ENCODE measurements around the gene SDC1.
"Not testable (repeated sequence)": the region's sequence is repeated elsewhere in the genome, so short reads cannot be mapped to it uniquely, and the experiment has no call there.

SDC1 gene

GRCh38 chr2:20224716-20225293 lies at the start of gene SDC1:
Gene SDC1 (minus strand): TSS chr2:20225130. CDS start chr2:20224867, 263 bp downstream.
- no peak for DNase-seq (ENCODE audit: low read depth in 2 of 3, low spot score in 1 of 3)

GRCh38 chr2:20273042-20273441 lies 48.1 kb upstream of the SDC1 start:
- DNase-seq (ENCODE audit: low read depth in 2 of 3, low spot score in 1 of 3), result no peak

GRCh38 chr2:20268317-20268716 lies 43.4 kb upstream of the SDC1 start:
- not testable (repeated sequence) for DNase-seq (ENCODE audit: low read depth in 2 of 3, low spot score in 1 of 3)

- DNase-seq (ENCODE audit: low read depth in 2 of 3, low spot score in 1 of 3), result no peak
These were observed 42.6 kb upstream of the SDC1 start for GRCh38 chr2:20267529-20267928.

GRCh38 chr2:20264629-20265028 lies 39.7 kb upstream of the SDC1 start:
- no peak for DNase-seq (ENCODE audit: low read depth in 2 of 3, low spot score in 1 of 3)

- DNase-seq (ENCODE audit: low read depth in 2 of 3, low spot score in 1 of 3), result no peak
These were observed 32.5 kb upstream of the SDC1 start for GRCh38 chr2:20257411-20257810.

- DNase-seq (ENCODE audit: low read depth in 2 of 3, low spot score in 1 of 3), result no peak
These were observed 29.8 kb upstream of the SDC1 start for GRCh38 chr2:20254731-20255130.

GRCh38 chr2:20250436-20250835 lies 25.5 kb upstream of the SDC1 start:
- no peak for DNase-seq (ENCODE audit: low read depth in 2 of 3, low spot score in 1 of 3)

GRCh38 chr2:20249170-20249569 lies 24.2 kb upstream of the SDC1 start:
- DNase-seq (ENCODE audit: low read depth in 2 of 3, low spot score in 1 of 3), result no peak

- DNase-seq (ENCODE audit: low read depth in 2 of 3, low spot score in 1 of 3), result no peak
These were observed 22.2 kb upstream of the SDC1 start for GRCh38 chr2:20247084-20247483.

GRCh38 chr2:20243637-20244036 lies 18.7 kb upstream of the SDC1 start:
- not testable (repeated sequence) for DNase-seq (ENCODE audit: low read depth in 2 of 3, low spot score in 1 of 3)

- no peak for DNase-seq (ENCODE audit: low read depth in 2 of 3, low spot score in 1 of 3)
These were observed 17.9 kb upstream of the SDC1 start for GRCh38 chr2:20242727-20243377.

GRCh38 chr2:20241973-20242726 lies 17.2 kb upstream of the SDC1 start:
- DNase-seq (ENCODE audit: low read depth in 2 of 3, low spot score in 1 of 3), result no peak

- not testable (repeated sequence) for DNase-seq (ENCODE audit: low read depth in 2 of 3, low spot score in 1 of 3)
These were observed 15.4 kb upstream of the SDC1 start for GRCh38 chr2:20240291-20240690.

GRCh38 chr2:20236496-20236895 lies 11.6 kb upstream of the SDC1 start:
- no peak for DNase-seq (ENCODE audit: low read depth in 2 of 3, low spot score in 1 of 3)

- DNase-seq (ENCODE audit: low read depth in 2 of 3, low spot score in 1 of 3), result no peak
These were observed 10.8 kb upstream of the SDC1 start for GRCh38 chr2:20235655-20236305.

- not testable (repeated sequence) for DNase-seq (ENCODE audit: low read depth in 2 of 3, low spot score in 1 of 3)
These were observed 9.7 kb upstream of the SDC1 start for GRCh38 chr2:20234597-20234996.

- no peak for DNase-seq (ENCODE audit: low read depth in 2 of 3, low spot score in 1 of 3)
These were observed 7.9 kb upstream of the SDC1 start for GRCh38 chr2:20232837-20233207.

GRCh38 chr2:20231598-20232026 lies 6.7 kb upstream of the SDC1 start:
- DNase-seq (ENCODE audit: low read depth in 2 of 3, low spot score in 1 of 3), result no peak

- DNase-seq (ENCODE audit: low read depth in 2 of 3, low spot score in 1 of 3), result no peak
These were observed 6.2 kb upstream of the SDC1 start for GRCh38 chr2:20231159-20231558.

- no peak for DNase-seq (ENCODE audit: low read depth in 2 of 3, low spot score in 1 of 3)
These were observed 5.1 kb upstream of the SDC1 start for GRCh38 chr2:20230114-20230425.

Data from stimulated activated CD4-positive, alpha-beta T cell treated with anti-CD3 and anti-CD28 coated beads, Interleukin-12 subunit alpha, Interleukin-12 subunit beta, amount 100 ng/mL, for 48 hours (primary cell).